Stimulated activated CD8-positive, alpha-beta memory T cell treated with anti-CD3 and anti-CD28 coated beads, Interleukin-15, amount 100 ng/mL, for 1 hour (primary cell): ENCODE results near the gene EHBP1L1.
"Not testable (repeated sequence)": the region's sequence is repeated elsewhere in the genome, so short reads cannot be mapped to it uniquely, and the experiment has no call there.

Experiments
- DNase-seq: peaks from one replicate; pipeline ENCODE4 v3.0.0-alpha.2; 2020; ENCODE audit warnings: low read depth

Gene EHBP1L1

GRCh38 chr11:65560555-65561418, 15.1 kb upstream of the EHBP1L1 start:
- DNase-seq, result no peak

GRCh38 chr11:65562020-65562419, 13.8 kb upstream of the EHBP1L1 start:
- no peak for DNase-seq

GRCh38 chr11:65562788-65563187, 13.1 kb upstream of the EHBP1L1 start:
- DNase-seq, result no peak

- DNase-seq, result no peak
Observed at GRCh38 chr11:65563601-65564000, 12.3 kb upstream of the EHBP1L1 start.

- not testable (repeated sequence) for DNase-seq
Observed at GRCh38 chr11:65564879-65565559, 10.8 kb upstream of the EHBP1L1 start.

- DNase-seq, result no peak
Observed at GRCh38 chr11:65565624-65566453, 10.0 kb upstream of the EHBP1L1 start.

GRCh38 chr11:65569164-65569972, 6.5 kb upstream of the EHBP1L1 start:
- DNase-seq, result peak; percentile 37

GRCh38 chr11:65569973-65570918, 5.6 kb upstream of the EHBP1L1 start, which contains the start of gene ZNRD2:
TSS of gene ZNRD2 (plus strand) at chr11:65570477. CDS start at chr11:65570492, 15 bp downstream.
- peak; percentile 93 for DNase-seq

- DNase-seq, result no peak
Observed at GRCh38 chr11:65571420-65571819, 4.4 kb upstream of the EHBP1L1 start.

GRCh38 chr11:65571940-65572339, 3.9 kb upstream of the EHBP1L1 start:
- DNase-seq, result no peak

- peak; percentile 85 for DNase-seq
Observed at GRCh38 chr11:65572356-65573051, 3.3 kb upstream of the EHBP1L1 start, which contains the start of gene FAM89B. TSS of gene FAM89B (plus strand) at chr11:65572538. CDS start at chr11:65572670, 132 bp downstream.

- no peak for DNase-seq
Observed at GRCh38 chr11:65573391-65574079, 2.3 kb upstream of the EHBP1L1 start.

- DNase-seq, result peak; percentile 56
Observed at GRCh38 chr11:65574109-65574810, 1.6 kb upstream of the EHBP1L1 start.

- no peak for DNase-seq
Observed at GRCh38 chr11:65574811-65575567, 864 bp upstream of the EHBP1L1 start.

- DNase-seq, result no peak
Observed at GRCh38 chr11:65576232-65576866, 496 bp downstream of the EHBP1L1 start.

GRCh38 chr11:65576867-65577755, 1.3 kb downstream of the EHBP1L1 start:
- no peak for DNase-seq
